ENCODE data around the gene CUEDC1. TPM values are rescaled to one million over a fixed set of nuclear protein-coding genes. Genes with fewer than 3 reads are reported as not detected.

Gene CUEDC1
- total and polyA plus RNA-seq, 2 of the 13 experiments (the other 11 are each of a cell fraction or from before 2014, with no cell fraction given), result 7.4 to 12.9 TPM

DNA sequence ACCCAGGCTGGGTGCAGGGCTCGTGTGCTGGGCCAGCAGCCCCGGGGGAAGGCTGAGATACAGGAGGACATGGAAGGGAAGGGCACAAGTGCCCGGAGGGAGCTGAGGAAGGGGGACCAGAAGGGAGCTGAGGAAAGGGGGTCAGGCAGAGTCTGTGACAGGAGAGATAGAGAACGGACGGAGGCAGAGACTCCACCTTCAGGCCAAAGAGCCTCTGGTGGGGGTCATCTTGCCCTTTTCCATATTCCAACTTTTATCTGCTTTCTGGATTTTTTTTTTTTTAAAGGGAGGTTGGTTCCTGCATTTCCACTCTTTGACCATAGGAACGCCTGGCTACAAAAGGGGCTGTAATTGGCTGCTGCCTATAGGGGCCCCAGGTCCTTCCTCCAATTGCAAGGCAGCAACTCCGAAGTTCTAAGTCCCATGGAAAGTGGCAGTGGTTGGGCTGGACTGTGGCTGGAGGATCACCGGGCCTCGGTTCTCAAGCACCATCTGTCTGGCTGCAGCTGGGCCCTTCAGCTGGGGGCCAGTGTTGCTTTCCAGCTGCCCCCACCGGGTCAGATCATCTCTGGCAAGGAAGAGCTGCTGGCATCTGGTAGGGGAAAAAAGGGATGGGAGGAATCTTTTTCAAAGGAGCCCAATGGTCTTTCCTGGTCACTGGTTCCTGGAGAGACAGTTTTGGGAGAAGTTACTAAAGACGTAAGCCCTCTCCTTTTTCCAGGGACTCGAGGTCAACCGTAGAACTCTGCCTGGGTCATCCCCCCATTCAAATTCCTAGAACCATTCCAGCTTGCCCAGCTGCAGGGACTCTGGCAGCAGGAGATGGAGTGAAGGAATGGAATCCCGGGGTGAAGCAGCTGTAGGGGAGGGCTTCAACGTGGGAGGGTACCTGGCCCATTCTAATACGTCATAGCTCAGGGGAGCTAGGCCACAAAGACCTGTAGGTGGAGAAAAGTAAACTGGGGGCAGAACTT lies 92.2 kb downstream of the CUEDC1 start (continued):
- TF ChIP-seq FIP1L1 (IDR thresholded peaks at IDR 0.05; ENCODE audit: borderline replicate concordance, insufficient read depth, low read depth, low read length), result no peak
- 0 out of 2 replicates have a peak, but pooled peaks have one; percentile 35 for TF ChIP-seq ZNF232 (CRISPR knock-in tag; IDR thresholded peaks at IDR 0.05; ENCODE audit: borderline replicate concordance)
- no peak for TF ChIP-seq BHLHE40 (IDR thresholded peaks at IDR 0.05; ENCODE audit: low read length)
- TF ChIP-seq, protein P1, sequence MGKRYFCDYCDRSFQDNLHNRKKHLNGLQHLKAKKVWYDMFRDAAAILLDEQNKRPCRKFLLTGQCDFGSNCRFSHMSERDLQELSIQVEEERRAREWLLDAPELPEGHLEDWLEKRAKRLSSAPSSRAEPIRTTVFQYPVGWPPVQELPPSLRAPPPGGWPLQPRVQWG (CRISPR knock-in tag; IDR thresholded peaks at IDR 0.05; ENCODE audit: borderline replicate concordance, low read depth), result no peak
- TF ChIP-seq, protein P2, sequence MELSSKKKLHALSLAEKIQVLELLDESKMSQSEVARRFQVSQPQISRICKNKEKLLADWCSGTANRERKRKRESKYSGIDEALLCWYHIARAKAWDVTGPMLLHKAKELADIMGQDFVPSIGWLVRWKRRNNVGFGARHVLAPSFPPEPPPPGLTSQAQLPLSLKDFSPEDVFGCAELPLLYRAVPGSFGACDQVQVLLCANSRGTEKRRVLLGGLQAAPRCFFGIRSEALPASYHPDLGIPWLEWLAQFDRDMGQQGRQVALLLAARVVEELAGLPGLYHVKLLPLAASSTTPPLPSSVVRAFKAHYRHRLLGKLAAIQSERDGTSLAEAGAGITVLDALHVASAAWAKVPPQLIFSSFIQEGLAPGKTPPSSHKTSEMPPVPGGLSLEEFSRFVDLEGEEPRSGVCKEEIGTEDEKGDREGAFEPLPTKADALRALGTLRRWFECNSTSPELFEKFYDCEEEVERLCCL (CRISPR knock-in tag; IDR thresholded peaks at IDR 0.05; ENCODE audit: borderline replicate concordance), result no peak
- peak; percentile 88; the same call in 1 of the 2 replicates for TF ChIP-seq ZNF572 (CRISPR knock-in tag; IDR thresholded peaks at IDR 0.05)
- no peak for TF ChIP-seq TEAD2 (CRISPR knock-in tag; IDR thresholded peaks at IDR 0.05)
- TF ChIP-seq ZNF530 (CRISPR knock-in tag; IDR thresholded peaks at IDR 0.05; ENCODE audit: low read depth), result no peak
- TF ChIP-seq ZNF790 (CRISPR knock-in tag; IDR thresholded peaks at IDR 0.05; ENCODE audit: borderline replicate concordance), result no peak
- TF ChIP-seq ZNF773 (CRISPR knock-in tag; IDR thresholded peaks at IDR 0.05; ENCODE audit: borderline replicate concordance), result no peak
- TF ChIP-seq SP2 (CRISPR knock-in tag; IDR thresholded peaks at IDR 0.05), result no peak
- TF ChIP-seq CHD4 (IDR thresholded peaks at IDR 0.05; ENCODE audit: borderline replicate concordance, low read length), result no peak; the same call in 1 of the 2 replicates
- TF ChIP-seq MAFG (CRISPR knock-in tag; IDR thresholded peaks at IDR 0.05), result no peak
- no peak for TF ChIP-seq AGO1 (IDR thresholded peaks at IDR 0.05; ENCODE audit: low read depth, low read length, poor library complexity, severe bottlenecking)
- TF ChIP-seq, protein P3, sequence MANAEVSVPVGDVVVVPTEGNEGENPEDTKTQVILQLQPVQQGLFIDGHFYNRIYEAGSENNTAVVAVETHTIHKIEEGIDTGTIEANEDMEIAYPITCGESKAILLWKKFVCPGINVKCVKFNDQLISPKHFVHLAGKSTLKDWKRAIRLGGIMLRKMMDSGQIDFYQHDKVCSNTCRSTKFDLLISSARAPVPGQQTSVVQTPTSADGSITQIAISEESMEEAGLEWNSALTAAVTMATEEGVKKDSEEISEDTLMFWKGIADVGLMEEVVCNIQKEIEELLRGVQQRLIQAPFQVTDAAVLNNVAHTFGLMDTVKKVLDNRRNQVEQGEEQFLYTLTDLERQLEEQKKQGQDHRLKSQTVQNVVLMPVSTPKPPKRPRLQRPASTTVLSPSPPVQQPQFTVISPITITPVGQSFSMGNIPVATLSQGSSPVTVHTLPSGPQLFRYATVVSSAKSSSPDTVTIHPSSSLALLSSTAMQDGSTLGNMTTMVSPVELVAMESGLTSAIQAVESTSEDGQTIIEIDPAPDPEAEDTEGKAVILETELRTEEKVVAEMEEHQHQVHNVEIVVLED (CRISPR knock-in tag; IDR thresholded peaks at IDR 0.05; ENCODE audit: borderline replicate concordance), result no peak
- TF ChIP-seq TBX2 (CRISPR knock-in tag; IDR thresholded peaks at IDR 0.05; ENCODE audit: borderline replicate concordance), result peak; percentile 39; the same call in 1 of the 2 replicates
- TF ChIP-seq, protein P4, sequence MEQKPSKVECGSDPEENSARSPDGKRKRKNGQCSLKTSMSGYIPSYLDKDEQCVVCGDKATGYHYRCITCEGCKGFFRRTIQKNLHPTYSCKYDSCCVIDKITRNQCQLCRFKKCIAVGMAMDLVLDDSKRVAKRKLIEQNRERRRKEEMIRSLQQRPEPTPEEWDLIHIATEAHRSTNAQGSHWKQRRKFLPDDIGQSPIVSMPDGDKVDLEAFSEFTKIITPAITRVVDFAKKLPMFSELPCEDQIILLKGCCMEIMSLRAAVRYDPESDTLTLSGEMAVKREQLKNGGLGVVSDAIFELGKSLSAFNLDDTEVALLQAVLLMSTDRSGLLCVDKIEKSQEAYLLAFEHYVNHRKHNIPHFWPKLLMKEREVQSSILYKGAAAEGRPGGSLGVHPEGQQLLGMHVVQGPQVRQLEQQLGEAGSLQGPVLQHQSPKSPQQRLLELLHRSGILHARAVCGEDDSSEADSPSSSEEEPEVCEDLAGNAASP (CRISPR knock-in tag; IDR thresholded peaks at IDR 0.05; ENCODE audit: borderline replicate concordance), result no peak
- peak; percentile 44; the same call in 1 of the 2 replicates for TF ChIP-seq ZSCAN21 (CRISPR knock-in tag; IDR thresholded peaks at IDR 0.05; ENCODE audit: borderline replicate concordance)
- TF ChIP-seq SRSF4 (IDR thresholded peaks at IDR 0.05; ENCODE audit: low read depth, low read length, poor library complexity, severe bottlenecking), result no peak
- TF ChIP-seq RBM39 (IDR thresholded peaks at IDR 0.05; ENCODE audit: low read depth, low read length, poor library complexity, severe bottlenecking), result no peak
- TF ChIP-seq ZNF616 (CRISPR knock-in tag; IDR thresholded peaks at IDR 0.05; ENCODE audit: low read depth), result no peak

Measured in HepG2 (cell line).